Ectodermal cell (in vitro differentiated cells): Measurements from ENCODE around the gene LRIF1.

Experiments used
- H3K27ac ChIP-seq: 2 replicates; pipeline ENCODE4 v1.7.0; 2013; ENCODE audit warnings: mild to moderate bottlenecking, low read depth, low read length; ENCODE audit not compliant: insufficient read depth, poor library complexity, severe bottlenecking
- H3K27me3 ChIP-seq: 2 replicates; pipeline ENCODE4 v1.7.0; 2013; ENCODE audit warnings: mild to moderate bottlenecking, low read length; ENCODE audit not compliant: insufficient read depth, control insufficient read depth, poor library complexity, severe bottlenecking
- H3K36me3 ChIP-seq: one replicate; pipeline ENCODE4 v1.7.0; 2013; ENCODE audit warnings: low read length; ENCODE audit not compliant: control insufficient read depth, insufficient read depth
- H3K4me1 ChIP-seq: one replicate; pipeline ENCODE4 v1.7.0; 2013; ENCODE audit warnings: low read length; ENCODE audit not compliant: control insufficient read depth, insufficient read depth
- H3K4me3 ChIP-seq: 2 replicates; pipeline ENCODE4 v1.7.0; 2013; ENCODE audit warnings: low read depth, low read length, control low read depth; ENCODE audit not compliant: insufficient read depth
- H3K9me3 ChIP-seq: 2 replicates; pipeline ENCODE4 v1.7.0; 2013; ENCODE audit warnings: mild to moderate bottlenecking, low read length, moderate library complexity; ENCODE audit not compliant: control insufficient read depth
- WGBS, 2 experiments: methylation state at CpG; one replicate each; pipeline ENCODE4 v1.1.7; 2013; ENCODE audit warnings: missing lambda C conversion rate in 2 of 2; 5-methylcytosine and 5-hydroxymethylcytosine counted together

LRIF1 gene

GRCh38 chr1:110976089-110976488 lies 12.4 kb upstream of the LRIF1 start:
- Histone ChIP-seq H3K4me1 (no peaks in the 10 kb centered on the region), H3K27me3 (no peaks in the 10 kb centered on the region), H3K4me3 (no peak overlapping the region), H3K27ac (no peak overlapping the region), H3K36me3 (no peaks in the 10 kb centered on the region), H3K9me3 (peaks cover 2% of the 10 kb centered on the region)
- 93 to 98% methylated on average over 2 of the region's 3 CpGs for whole genome bisulfite sequencing, 2 experiments

GRCh38 chr1:110975265-110975664 lies 11.5 kb upstream of the LRIF1 start:
- no CpG with 5 or more reads among the region's 1 CpG for WGBS, 2 experiments
- H3K4me1 ChIP-seq: no peaks in the 10 kb centered on the region
- H3K9me3 ChIP-seq: no peaks in the 10 kb centered on the region
- H3K4me3 ChIP-seq: no peak overlapping the region
- H3K27ac ChIP-seq: no peak overlapping the region
- H3K36me3 ChIP-seq: no peaks in the 10 kb centered on the region
- H3K27me3 ChIP-seq: no peaks in the 10 kb centered on the region

GRCh38 chr1:110967256-110967655 lies 3.5 kb upstream of the LRIF1 start:
- Histone ChIP-seq H3K27me3 (peaks cover 8% of the 10 kb centered on the region), H3K4me3 (no peak overlapping the region), H3K36me3 (no peaks in the 10 kb centered on the region), H3K9me3 (no peaks in the 10 kb centered on the region), H3K4me1 (no peaks in the 10 kb centered on the region), H3K27ac (no peak overlapping the region)
- WGBS, 2 experiments: 69 to 86% methylated on average over 1 of the region's 1 CpG

- no peaks in the 10 kb centered on the region for H3K4me1 ChIP-seq
- WGBS, 2 experiments: 79 to 85% methylated on average over 6 of the region's 6 CpGs
- peak overlapping the region; percentile 70 for H3K4me3 ChIP-seq
- H3K36me3 ChIP-seq: no peaks in the 10 kb centered on the region
- H3K27ac ChIP-seq: peak overlapping the region; percentile 95
- peaks cover 3% of the 10 kb centered on the region for H3K27me3 ChIP-seq
- H3K9me3 ChIP-seq: no peaks in the 10 kb centered on the region
Measured at GRCh38 chr1:110964455-110964903, 757 bp upstream of the LRIF1 start.

- Histone ChIP-seq H3K27ac (peak overlapping the region; percentile 94), H3K4me1 (no peaks in the 10 kb centered on the region), H3K27me3 (peaks cover 3% of the 10 kb centered on the region), H3K36me3 (no peaks in the 10 kb centered on the region), H3K9me3 (no peaks in the 10 kb centered on the region), H3K4me3 (peak overlapping the region; percentile 70)
- WGBS, 2 experiments: 7 to 8% methylated on average over 38 of the region's 38 CpGs
Measured at GRCh38 chr1:110962892-110963690, 631 bp downstream of the LRIF1 start.

GRCh38 chr1:110961902-110962301 lies 1.8 kb downstream of the LRIF1 start:
- Histone ChIP-seq H3K9me3 (no peaks in the 10 kb centered on the region), H3K27me3 (peaks cover 2% of the 10 kb centered on the region), H3K36me3 (no peaks in the 10 kb centered on the region), H3K4me3 (no peak overlapping the region), H3K27ac (no peak overlapping the region), H3K4me1 (no peaks in the 10 kb centered on the region)

GRCh38 chr1:110960777-110961420 lies 2.8 kb downstream of the LRIF1 start:
- Histone ChIP-seq H3K4me3 (no peak overlapping the region), H3K4me1 (no peaks in the 10 kb centered on the region), H3K36me3 (no peaks in the 10 kb centered on the region), H3K9me3 (no peaks in the 10 kb centered on the region), H3K27me3 (no peaks in the 10 kb centered on the region), H3K27ac (no peak overlapping the region)
- WGBS, 2 experiments: 90 to 95% methylated on average over 2 of the region's 2 CpGs

GRCh38 chr1:110957798-110958197 lies 5.9 kb downstream of the LRIF1 start:
- Histone ChIP-seq H3K4me3 (no peak overlapping the region), H3K36me3 (no peaks in the 10 kb centered on the region), H3K27me3 (no peaks in the 10 kb centered on the region), H3K9me3 (no peaks in the 10 kb centered on the region), H3K27ac (no peak overlapping the region), H3K4me1 (no peaks in the 10 kb centered on the region)
- WGBS, 2 experiments: 92 to 95% methylated on average over 3 of the region's 3 CpGs

GRCh38 chr1:110956586-110956985 lies 7.1 kb downstream of the LRIF1 start:
- H3K4me1 ChIP-seq: no peaks in the 10 kb centered on the region
- no peak overlapping the region for H3K4me3 ChIP-seq
- H3K9me3 ChIP-seq: no peaks in the 10 kb centered on the region
- peaks cover 7% of the 10 kb centered on the region for H3K36me3 ChIP-seq
- H3K27me3 ChIP-seq: no peaks in the 10 kb centered on the region
- H3K27ac ChIP-seq: no peak overlapping the region
- WGBS, 2 experiments: 95 to 96% methylated on average over 2 to 4 of the region's 4 CpGs

- Histone ChIP-seq H3K27ac (no peak overlapping the region), H3K4me3 (no peak overlapping the region), H3K9me3 (no peaks in the 10 kb centered on the region), H3K4me1 (no peaks in the 10 kb centered on the region), H3K36me3 (peaks cover 7% of the 10 kb centered on the region), H3K27me3 (no peaks in the 10 kb centered on the region)
Measured at GRCh38 chr1:110953031-110953430, 10.7 kb downstream of the LRIF1 start.
